SK-N-SH treated with all-trans-retinoic acid at 6 μM for 48 hours (cell line): ENCODE measurements around the gene FSD1L.
"Not testable (repeated sequence)": the region's sequence is repeated elsewhere in the genome, so short reads cannot be mapped to it uniquely, and the experiment has no call there.

Experiments
- ATAC-seq: fragments of 200-7000 bp; cut with Tn5 transposase; 3 replicates; pipeline ENCODE4 v1.9.1; 2020; ENCODE audit warnings: mild to moderate bottlenecking, moderate library complexity
- ARNTL ChIP-seq: fragments of 450-650 bp; formaldehyde crosslinking; IDR thresholded peaks from 2 replicates; pipeline ENCODE4 v1.5.0; 2020; ENCODE audit warnings: low read depth, mild to moderate bottlenecking, moderate library complexity, borderline replicate concordance
- BACH2 ChIP-seq: fragments of 250-450 bp; sonication (Bioruptor Pico); IDR thresholded peaks from 2 replicates; pipeline ENCODE4 v1.9.0; 2021; ENCODE audit warnings: mild to moderate bottlenecking, borderline replicate concordance
- CREB5 ChIP-seq: fragments of 250-450 bp; sonication (Bioruptor Pico); IDR thresholded peaks from 2 replicates; pipeline ENCODE4 v1.5.1; 2020; ENCODE audit warnings: low read depth, mild to moderate bottlenecking, moderate library complexity
- CSDC2 ChIP-seq: fragments of 250-450 bp; sonication (Bioruptor Pico); IDR thresholded peaks from 2 replicates; pipeline ENCODE4 v1.5.0; 2020; ENCODE audit warnings: mild to moderate bottlenecking, moderate library complexity
- CSRNP3 ChIP-seq: fragments of 250-450 bp; sonication (Bioruptor Pico); IDR thresholded peaks from 2 replicates; pipeline ENCODE4 v1.5.1; 2021; ENCODE audit warnings: mild to moderate bottlenecking, moderate library complexity
- ISL1 ChIP-seq: fragments of 250-450 bp; sonication (Bioruptor Pico); IDR thresholded peaks from 2 replicates; pipeline ENCODE4 v2.1.2; 2022; ENCODE audit warnings: mild to moderate bottlenecking, moderate library complexity
- PATZ1 ChIP-seq: fragments of 250-450 bp; sonication (Bioruptor Pico); IDR thresholded peaks from 2 replicates; pipeline ENCODE4 v1.8.0; 2020; ENCODE audit warnings: mild to moderate bottlenecking, moderate library complexity, borderline replicate concordance
- PPARA ChIP-seq: fragments of 250-450 bp; sonication (Bioruptor Pico); IDR thresholded peaks from 2 replicates; pipeline ENCODE4 v1.5.0; 2020; ENCODE audit warnings: mild to moderate bottlenecking, borderline replicate concordance
- RARB ChIP-seq: fragments of 250-450 bp; sonication (Bioruptor Pico); IDR thresholded peaks from 2 replicates; pipeline ENCODE4 v1.8.0; 2021; ENCODE audit warnings: mild to moderate bottlenecking, moderate library complexity
- TCF4 ChIP-seq: fragments of 250-450 bp; sonication (Bioruptor Pico); IDR thresholded peaks from 2 replicates; pipeline ENCODE4 v1.8.0; 2021; ENCODE audit warnings: mild to moderate bottlenecking, moderate library complexity, borderline replicate concordance
- TOX ChIP-seq: fragments of 250-450 bp; sonication (Bioruptor Pico); IDR thresholded peaks from 2 replicates; pipeline ENCODE4 v1.8.0; 2021; ENCODE audit warnings: mild to moderate bottlenecking, moderate library complexity, borderline replicate concordance
- ZC3H10 ChIP-seq: fragments of 250-450 bp; sonication (Bioruptor Pico); IDR thresholded peaks from 2 replicates; pipeline ENCODE4 v1.5.1; 2021; ENCODE audit warnings: mild to moderate bottlenecking, moderate library complexity
- ZFP3 ChIP-seq: fragments of 250-450 bp; sonication (Bioruptor Pico); IDR thresholded peaks from 2 replicates; pipeline ENCODE4 v1.5.0; 2020; ENCODE audit warnings: mild to moderate bottlenecking, moderate library complexity
- ZFP30 ChIP-seq: fragments of 450-650 bp; formaldehyde crosslinking; IDR thresholded peaks from 2 replicates; pipeline ENCODE4 v1.5.0; 2022; ENCODE audit warnings: mild to moderate bottlenecking, moderate library complexity
- ZNF565 ChIP-seq: fragments of 450-650 bp; formaldehyde crosslinking; conservative IDR thresholded peaks from 2 replicates; pipeline ENCODE4 v1.5.0; 2020; ENCODE audit warnings: low read depth, mild to moderate bottlenecking, moderate library complexity
- ZNF70 ChIP-seq: fragments of 450-650 bp; formaldehyde crosslinking; IDR thresholded peaks from 2 replicates; pipeline ENCODE4 v1.5.0; 2020; ENCODE audit warnings: mild to moderate bottlenecking, moderate library complexity
- ZNF8 ChIP-seq: fragments of 450-650 bp; formaldehyde crosslinking; IDR thresholded peaks from 2 replicates; pipeline ENCODE4 v1.5.0; 2020; ENCODE audit warnings: mild to moderate bottlenecking, moderate library complexity

Gene FSD1L

GRCh38 chr9:105515811-105516413 is 68.1 kb downstream of the FSD1L start:
- ATAC-seq, result no peak
- TF ChIP-seq BACH2 (no peak), PATZ1 (CRISPR knock-in tag) (no peak), TCF4 (CRISPR knock-in tag) (no peak), ZNF70 (CRISPR knock-in tag) (no peak), ZFP3 (CRISPR knock-in tag) (no peak)

GRCh38 chr9:105519710-105520369 is 72.0 kb downstream of the FSD1L start:
- peak; percentile 89 for ATAC-seq

- not testable (repeated sequence) for ATAC-seq
Observed at GRCh38 chr9:105520992-105521391, 73.2 kb downstream of the FSD1L start.

- ATAC-seq, result not testable (repeated sequence)
Observed at GRCh38 chr9:105522618-105523385, 75.0 kb downstream of the FSD1L start.

GRCh38 chr9:105531530-105531929 is 83.7 kb downstream of the FSD1L start:
- no peak for ATAC-seq
- TF ChIP-seq CSRNP3 (CRISPR knock-in tag) (no peak), CSDC2 (no peak), TOX (CRISPR knock-in tag) (no peak), ZFP30 (no peak), ZNF8 (no peak), PATZ1 (CRISPR knock-in tag) (no peak), ZC3H10 (CRISPR knock-in tag) (no peak), BACH2 (no peak), ZNF565 (no peak), CREB5 (no peak), RARB (no peak), ARNTL (no peak), ISL1 (CRISPR knock-in tag) (no peak), TCF4 (CRISPR knock-in tag) (no peak)
- TF ChIP-seq, all 23 proteins: peak for 0

- ATAC-seq, result no peak
- TF ChIP-seq ZC3H10 (CRISPR knock-in tag) (no peak), ZFP30 (no peak), PATZ1 (CRISPR knock-in tag) (no peak), TCF4 (CRISPR knock-in tag) (no peak), ISL1 (CRISPR knock-in tag) (no peak), RARB (no peak), PPARA (CRISPR knock-in tag) (no peak), CREB5 (no peak)
Observed at GRCh38 chr9:105535920-105536668, 88.3 kb downstream of the FSD1L start.
